HG03039 (cell line): Measurements from ENCODE around the gene GDPD3.
A peak's percentile ranks its signal among the peaks of the same experiment; 100 is the strongest.

Experiments used
- ATAC-seq: cut with Tn5 transposase; IDR thresholded peaks from one replicate; pipeline ENCODE4 v1.9.1; 2021; ENCODE audit warnings: mild to moderate bottlenecking, moderate library complexity; ENCODE audit not compliant: unreplicated experiment

The GDPD3 gene

GRCh38 chr16:30096105-30096861 is 17.1 kb downstream of the GDPD3 start, which contains the start of gene YPEL3:
Gene YPEL3 (minus strand): TSS chr16:30096213. CDS start chr16:30095482, 731 bp downstream.
- ATAC-seq: peak; percentile 39

- no peak for ATAC-seq
These were observed 17.9 kb downstream of the GDPD3 start for GRCh38 chr16:30095166-30096078.

DNA sequence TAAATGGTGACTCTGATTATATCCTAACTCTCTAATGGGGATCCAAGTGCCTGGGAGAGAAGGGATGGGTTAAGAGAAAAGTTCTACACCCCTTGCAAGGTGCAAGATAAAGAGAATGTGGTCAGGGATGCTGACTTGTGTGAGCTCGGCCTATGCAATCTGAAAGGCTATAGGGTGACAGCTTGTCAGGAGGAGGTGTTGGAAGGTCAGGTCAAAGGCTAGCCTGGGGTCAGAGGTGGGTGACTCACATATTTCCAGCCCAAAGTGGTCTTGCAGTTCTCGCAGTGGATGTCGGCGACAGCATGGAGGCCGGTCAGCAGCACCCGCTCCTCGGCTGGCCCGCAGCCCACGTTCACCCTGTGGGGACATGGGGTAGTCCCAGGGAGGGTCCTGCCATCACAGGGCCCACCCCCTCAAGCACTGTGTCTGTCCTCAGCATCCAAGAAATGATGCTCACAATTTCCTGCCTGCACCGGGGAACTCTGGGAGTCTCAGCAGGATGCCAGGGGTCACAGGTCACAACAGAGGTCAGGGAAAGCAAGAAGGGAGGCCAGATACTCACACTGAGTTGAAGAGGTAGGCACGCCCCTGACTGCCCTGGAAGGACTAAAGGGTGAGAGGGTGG is 18.7 kb downstream of the GDPD3 start:
- ATAC-seq: no peak

GRCh38 chr16:30092373-30093010 is 20.8 kb downstream of the GDPD3 start:
- ATAC-seq: peak; percentile 35

- ATAC-seq: peak; percentile 49
These were observed 21.6 kb downstream of the GDPD3 start, which contains the start of gene TBX6 for GRCh38 chr16:30091474-30092372. Gene TBX6 (minus strand): TSS chr16:30091924. CDS start chr16:30091193, 731 bp downstream.

GRCh38 chr16:30090610-30091331 is 22.6 kb downstream of the GDPD3 start:
- ATAC-seq: no peak

DNA sequence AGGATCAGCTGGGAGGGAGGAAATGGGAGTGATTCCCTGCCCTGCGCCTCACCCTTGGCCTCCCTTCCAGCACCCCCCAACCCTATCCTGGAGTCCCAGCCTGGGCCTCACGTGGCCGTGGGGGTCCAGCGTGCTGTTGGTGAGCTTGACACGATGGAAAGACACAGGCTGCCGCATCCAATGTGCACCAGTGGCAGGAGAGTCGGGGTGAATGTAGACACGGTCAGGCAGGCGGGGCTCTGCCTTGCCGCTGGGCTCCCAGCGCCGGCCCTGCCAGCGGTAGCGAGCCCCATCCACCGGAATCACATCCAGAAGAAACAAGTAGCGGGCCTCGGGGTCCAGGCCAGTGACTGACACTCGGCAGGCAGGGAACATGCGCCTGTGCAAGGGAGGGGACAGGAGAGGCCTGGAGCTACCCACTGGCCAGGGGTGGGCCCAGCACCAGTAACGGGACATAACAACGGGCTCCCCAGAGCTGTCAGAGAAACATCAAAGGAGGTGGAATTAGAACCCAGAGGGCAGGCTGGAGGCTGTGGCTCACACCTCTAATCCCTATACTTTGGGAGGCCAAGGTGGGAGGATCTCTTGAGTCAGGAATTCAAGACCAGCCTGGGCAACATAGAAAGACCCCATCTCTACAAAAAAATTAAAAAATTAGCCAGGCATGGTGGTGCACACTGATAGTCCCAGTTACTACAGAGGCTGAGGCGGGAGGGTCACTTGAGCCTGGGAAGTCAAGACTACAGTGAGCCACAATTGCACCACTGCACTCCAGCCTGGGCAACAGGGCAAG is 24.3 kb downstream of the GDPD3 start:
- ATAC-seq: no peak

DNA sequence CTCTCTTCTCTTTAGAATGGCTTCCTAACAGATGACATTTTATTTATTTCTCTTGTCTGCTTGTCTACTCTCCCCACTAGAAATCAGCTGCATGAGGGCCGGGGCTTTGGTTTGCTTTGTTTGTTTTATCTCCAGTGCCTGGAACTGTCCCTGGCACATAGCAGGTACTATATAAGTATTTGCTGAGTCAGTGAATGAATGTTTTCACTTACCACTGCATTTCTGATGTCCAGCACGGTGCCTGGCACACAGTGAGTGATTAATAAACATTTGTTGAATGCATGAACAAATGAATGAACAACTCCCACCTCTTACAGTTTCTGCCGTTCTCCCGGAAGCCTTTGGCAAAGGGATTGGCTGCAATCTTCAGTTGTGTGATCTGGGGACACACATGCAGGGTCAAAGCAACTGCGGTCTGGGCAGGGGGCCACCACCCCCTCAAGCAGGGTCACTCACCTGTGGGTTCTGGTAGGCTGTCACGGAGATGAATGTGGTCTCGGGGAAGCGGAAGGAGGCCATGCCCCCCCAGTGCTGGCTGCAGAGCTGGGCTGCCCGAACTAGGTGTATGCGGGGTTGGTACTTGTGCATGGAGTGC is 25.0 kb downstream of the GDPD3 start:
- no peak for ATAC-seq

DNA sequence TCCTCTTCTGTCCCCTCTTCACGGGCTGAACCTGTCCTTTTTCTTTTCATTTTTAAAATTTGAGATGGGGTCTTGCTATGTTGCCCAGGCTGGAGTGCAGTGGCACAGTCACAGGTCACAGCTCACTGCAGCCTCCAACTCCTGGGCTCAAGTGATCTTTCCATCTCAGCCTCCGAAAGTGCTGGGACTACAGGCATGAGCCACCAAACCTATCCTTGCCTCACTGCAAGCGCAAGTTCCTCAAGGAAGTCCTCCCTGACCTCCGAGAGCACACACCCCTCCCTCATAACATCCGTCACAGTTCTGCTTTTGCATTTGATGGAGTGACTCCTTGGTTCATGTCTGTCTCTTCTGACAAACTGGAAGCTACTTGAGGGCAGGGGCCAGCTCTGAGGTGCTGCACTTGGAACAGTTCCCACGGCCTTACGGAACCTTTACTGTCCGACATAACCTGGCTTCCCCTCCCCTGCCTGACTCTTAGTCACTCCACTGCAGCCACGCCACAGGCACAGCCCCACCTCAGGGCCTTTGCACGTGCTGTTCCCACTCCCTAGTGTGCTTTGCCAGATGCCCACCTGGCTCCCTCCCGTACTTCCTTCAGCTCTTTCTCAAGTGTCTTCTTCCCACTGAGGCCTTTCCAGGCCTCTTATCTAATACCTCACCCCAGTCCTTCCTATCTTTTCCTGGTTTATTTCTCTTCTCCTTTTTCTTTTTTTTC is 26.0 kb downstream of the GDPD3 start:
- no peak for ATAC-seq

DNA sequence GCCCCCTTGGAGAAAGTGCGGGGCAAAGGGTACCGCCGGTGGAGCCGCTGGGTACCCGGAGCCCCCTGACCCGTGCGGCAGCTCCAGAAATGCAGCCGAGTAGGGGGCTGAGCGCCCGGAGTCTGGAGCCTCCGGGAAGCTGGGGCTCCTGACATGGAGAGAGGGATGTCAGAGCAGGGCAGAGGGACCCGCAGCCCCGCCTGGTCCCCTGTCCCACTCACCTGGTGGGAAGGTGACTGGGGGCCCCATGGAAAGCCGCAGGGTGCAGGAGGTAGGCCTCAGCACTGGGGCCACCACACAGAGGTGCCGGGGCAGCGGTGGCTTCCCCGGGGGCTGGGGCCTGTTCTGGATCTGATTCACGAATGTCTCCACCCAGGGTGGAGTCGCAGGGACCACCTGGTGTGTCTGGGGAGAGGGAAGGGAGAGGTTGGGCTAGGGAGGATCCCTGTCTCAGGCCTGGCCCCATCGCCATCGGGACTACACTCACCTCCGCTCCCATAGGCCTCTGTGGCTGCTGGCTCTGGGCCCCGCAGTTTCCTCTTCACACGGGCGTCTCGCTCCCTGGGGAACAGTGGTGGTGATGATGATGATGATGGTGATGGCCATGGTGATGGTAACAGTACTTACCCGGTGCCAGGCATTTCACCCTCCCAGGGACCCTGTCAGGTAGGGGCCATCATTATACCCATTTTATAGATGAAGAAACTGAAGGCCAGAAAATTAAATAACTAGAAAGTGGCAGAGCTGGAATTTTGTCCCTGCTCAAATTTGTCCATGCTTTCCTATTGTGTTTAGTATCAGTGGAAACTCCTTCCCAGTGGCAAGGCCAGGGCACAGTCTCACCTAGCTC is 26.8 kb downstream of the GDPD3 start:
- ATAC-seq: no peak

DNA sequence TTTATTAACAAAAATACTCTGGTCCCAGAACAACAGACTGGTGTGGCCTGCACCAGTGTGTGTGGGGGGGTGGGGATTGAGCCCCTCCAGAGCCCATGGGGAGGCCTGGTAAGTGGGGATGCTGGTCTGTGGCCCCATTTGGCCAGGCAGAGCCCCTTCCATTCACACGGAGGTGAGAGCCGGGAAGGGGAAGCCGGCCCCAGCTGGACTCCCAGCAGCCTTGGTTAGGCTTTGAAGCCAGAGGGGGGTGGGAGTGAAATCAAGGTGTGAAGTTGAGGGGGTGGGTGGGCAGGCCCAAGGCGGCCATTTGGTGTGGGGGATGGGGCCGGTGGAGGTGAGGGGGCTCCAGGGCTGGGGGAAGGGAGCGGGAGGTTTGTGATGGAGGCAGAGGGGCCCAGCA is 27.5 kb downstream of the GDPD3 start:
- no peak for ATAC-seq

- no peak for ATAC-seq
These were observed 28.1 kb downstream of the GDPD3 start for GRCh38 chr16:30085247-30085646.

- no peak for ATAC-seq
These were observed 28.5 kb downstream of the GDPD3 start for GRCh38 chr16:30084816-30085159.

- no peak for ATAC-seq
These were observed 29.1 kb downstream of the GDPD3 start for GRCh38 chr16:30084096-30084815.

DNA sequence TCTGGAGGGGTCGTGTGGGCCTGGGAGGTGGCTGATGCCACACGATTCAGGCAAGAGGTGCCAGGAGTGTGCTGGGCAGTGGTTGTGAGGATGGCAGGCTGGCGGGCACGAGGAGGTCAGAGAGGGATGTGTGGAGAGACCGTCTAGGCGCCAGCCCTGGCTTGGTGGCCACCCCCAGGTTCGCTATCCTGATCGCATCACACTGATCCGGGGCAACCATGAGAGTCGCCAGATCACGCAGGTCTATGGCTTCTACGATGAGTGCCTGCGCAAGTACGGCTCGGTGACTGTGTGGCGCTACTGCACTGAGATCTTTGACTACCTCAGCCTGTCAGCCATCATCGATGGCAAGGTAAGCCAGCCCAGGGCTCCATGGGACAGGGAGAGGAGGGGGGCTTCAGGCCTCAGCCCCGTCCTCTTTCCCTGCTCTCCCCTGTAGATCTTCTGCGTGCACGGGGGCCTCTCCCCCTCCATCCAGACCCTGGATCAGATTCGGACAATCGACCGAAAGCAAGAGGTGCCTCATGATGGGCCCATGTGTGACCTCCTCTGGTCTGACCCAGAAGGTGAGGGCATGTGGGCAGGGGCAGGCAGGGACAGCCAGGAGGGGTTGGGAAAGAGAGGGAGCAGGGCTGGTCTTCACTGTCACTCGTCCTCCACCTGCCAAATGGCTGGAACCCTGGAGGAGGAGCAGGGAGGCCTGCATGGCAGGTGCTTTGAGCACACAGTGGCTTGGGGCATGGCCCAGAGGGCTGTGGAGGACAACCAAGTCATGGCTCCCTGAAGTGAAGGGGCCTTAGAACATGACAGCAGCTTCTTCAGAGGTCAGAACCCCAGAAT is 29.9 kb downstream of the GDPD3 start:
- ATAC-seq: no peak
